HG02840 (cell line): ENCODE data around the gene GLT6D1.
"Not testable (repeated sequence)": the region's sequence is repeated elsewhere in the genome, so short reads cannot be mapped to it uniquely, and the experiment has no call there.

Experiments used
- ATAC-seq: cut with Tn5 transposase; IDR thresholded peaks from one replicate; pipeline ENCODE4 v1.9.1; 2021; ENCODE audit warnings: mild to moderate bottlenecking, moderate library complexity, moderate number of reproducible peaks; ENCODE audit not compliant: unreplicated experiment, low FRiP score

GLT6D1 gene, protein sequence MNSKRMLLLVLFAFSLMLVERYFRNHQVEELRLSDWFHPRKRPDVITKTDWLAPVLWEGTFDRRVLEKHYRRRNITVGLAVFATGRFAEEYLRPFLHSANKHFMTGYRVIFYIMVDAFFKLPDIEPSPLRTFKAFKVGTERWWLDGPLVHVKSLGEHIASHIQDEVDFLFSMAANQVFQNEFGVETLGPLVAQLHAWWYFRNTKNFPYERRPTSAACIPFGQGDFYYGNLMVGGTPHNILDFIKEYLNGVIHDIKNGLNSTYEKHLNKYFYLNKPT

DNA sequence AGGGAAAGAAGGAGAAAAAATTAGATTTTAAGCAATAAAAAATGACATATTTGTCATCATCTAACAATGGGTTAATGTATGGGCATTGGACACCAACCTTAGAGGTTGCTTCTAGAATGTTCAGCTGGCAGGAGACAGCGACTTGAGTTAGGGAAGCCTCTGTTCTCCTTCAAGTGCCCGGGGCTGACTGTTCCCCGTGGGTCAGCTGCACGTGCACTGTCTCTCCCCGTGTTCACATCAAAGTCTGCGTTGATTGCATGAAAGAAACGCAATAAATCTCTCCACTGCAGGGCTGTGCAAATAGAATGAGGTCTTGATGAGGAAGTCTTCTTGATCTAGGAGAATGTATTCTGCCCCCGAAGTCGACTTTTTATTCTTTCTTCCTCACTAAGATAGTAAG, at the start of gene GLT6D1:
GLT6D1 (minus strand) TSS at position 345 of the 400 bp plus-strand sequence. CDS start 353 bp downstream, outside the sequence.
- no peak for ATAC-seq

DNA sequence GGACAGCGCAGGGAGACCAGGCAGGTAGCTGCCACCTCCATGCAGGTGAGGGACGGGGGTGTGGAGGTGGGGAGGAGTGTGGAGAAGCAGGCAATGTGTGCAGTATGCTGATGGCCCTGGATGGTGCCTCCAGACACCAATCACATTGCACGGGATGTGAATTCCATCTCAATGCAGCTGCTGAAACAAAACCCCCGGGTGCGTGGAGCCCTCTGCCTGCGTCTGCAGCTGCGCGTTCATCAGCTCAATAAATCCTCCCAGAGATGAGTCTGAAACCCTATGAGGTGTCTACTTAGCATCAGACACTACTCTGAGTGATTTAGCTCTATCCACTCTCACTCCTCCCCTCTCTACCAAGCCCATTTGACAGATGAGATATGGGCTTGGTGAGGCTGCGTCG, 49.7 kb upstream of the GLT6D1 start:
- ATAC-seq = no peak

DNA sequence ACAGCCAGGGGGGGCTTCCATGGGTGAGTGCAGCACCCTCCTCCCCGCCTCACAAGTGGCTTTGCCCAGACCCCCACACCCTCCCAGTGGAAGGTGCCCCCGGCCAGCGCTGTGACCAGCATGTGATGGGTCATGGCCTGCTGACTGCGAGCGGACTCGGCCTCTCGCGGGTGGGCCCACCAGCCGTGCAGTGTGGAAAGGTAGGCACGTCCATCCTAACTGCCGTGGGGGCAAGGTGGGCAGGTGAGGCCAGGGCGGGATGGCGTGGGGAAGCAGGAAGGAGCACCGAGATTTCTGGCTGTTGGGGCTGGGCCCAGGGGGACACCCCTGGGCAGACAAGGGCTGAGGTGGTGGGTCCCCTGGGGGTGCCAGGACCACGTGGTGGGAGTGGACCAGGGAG, 47.9 kb upstream of the GLT6D1 start:
- no peak for ATAC-seq

GRCh38 chr9:135684691-135685090, 45.4 kb upstream of the GLT6D1 start:
- ATAC-seq = no peak

DNA sequence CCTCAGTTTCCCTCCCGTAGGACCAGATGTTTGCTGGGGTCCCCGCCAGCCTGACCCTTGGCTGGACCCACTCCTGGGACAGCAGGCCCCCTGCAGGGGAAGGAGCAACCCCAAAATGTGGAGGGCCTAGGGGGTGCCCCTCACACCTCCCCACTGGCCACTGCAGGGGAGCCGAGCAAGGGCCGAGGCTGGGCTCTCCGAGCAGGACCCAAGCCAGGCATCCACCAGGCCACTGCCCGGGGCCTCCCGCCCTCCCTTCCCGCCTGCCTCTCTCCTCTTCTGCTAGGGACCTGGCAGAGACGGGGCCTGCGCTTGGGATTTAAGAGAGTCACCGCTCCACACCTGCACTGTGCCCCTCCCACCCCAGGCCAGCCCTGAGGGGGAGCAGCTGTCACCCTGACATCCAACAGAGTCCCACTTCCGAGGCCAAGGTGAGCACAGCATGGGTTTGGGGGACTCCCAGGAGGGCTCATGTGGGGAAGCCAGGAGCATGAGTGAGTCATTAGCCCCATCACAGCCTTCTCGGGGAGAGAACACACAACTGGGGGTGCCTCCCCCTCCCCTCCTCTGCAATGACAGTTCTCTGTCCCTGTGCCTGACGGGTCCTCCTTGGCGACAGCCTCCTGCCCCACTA, 44.2 kb upstream of the GLT6D1 start:
- ATAC-seq = no peak

DNA sequence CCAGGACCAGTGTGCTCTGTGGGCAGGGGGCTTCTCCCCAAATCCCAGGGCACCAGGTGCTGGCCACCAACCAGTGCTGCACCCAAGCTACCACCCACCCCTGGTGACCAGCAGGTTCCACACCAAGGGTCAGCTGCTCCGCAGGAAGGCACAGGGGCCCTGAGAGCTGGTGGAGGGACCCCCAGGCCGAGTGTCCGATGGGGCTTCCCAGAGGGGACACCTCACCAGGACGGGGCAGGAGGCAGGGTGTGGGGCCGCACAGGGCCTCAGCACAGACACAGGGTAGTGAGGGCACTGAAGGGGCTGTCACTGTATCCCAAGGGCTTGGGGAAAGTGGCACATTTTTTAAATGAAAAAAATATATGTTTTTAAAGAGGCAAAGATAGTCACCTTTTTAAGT, 41.8 kb upstream of the GLT6D1 start:
- ATAC-seq = no peak

DNA sequence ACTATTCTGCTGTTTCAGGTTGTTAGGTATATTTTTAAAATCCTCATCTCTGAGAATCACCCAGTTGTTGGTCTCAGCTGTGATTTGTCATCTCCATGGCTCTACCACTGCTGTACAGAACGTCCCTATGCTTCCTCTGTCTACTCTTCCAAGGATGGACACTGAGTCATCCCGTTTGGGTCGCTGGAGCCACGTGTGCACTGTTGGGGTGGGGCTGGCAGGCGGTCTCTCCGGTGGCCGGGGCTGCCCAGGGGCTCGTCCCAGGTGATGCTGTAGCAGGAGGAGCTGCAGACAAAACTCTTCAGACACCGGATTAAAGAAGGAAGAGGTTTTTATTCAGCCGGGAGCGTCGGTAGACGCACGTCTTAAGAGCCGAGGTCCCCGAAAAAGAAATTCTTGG, 40.7 kb upstream of the GLT6D1 start:
- no peak for ATAC-seq

- no peak for ATAC-seq
These were observed 39.1 kb upstream of the GLT6D1 start for GRCh38 chr9:135678236-135679017.

GRCh38 chr9:135677641-135678168, 38.4 kb upstream of the GLT6D1 start:
- no peak for ATAC-seq

GRCh38 chr9:135676891-135677290, 37.6 kb upstream of the GLT6D1 start:
- ATAC-seq = no peak

DNA sequence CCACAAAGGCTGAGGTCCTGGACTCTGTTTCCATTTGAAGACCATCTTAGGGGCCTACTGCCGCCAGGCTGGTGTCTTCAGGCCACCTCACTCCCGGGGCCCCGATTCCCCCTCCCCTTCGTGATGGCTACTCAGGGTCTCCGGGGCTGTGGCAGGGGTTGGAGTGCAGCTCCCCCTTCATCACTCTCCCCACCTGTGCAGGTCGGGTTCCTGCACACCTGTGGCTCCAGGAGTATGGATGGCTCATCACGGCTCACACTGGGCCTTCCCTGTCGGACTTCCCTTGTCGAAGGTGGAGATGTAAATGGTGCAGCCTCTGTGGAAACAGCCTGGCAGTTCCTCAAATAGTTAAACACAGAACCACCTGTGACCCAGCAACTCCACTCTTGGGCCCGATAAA, 35.6 kb upstream of the GLT6D1 start:
- no peak for ATAC-seq

GRCh38 chr9:135673941-135674340, 34.6 kb upstream of the GLT6D1 start:
- no peak for ATAC-seq

- ATAC-seq = not testable (repeated sequence)
These were observed 33.4 kb upstream of the GLT6D1 start for GRCh38 chr9:135672786-135673185.

GRCh38 chr9:135671591-135672041, 32.3 kb upstream of the GLT6D1 start:
- no peak for ATAC-seq

GRCh38 chr9:135670721-135671590, 31.6 kb upstream of the GLT6D1 start:
- ATAC-seq = no peak

DNA sequence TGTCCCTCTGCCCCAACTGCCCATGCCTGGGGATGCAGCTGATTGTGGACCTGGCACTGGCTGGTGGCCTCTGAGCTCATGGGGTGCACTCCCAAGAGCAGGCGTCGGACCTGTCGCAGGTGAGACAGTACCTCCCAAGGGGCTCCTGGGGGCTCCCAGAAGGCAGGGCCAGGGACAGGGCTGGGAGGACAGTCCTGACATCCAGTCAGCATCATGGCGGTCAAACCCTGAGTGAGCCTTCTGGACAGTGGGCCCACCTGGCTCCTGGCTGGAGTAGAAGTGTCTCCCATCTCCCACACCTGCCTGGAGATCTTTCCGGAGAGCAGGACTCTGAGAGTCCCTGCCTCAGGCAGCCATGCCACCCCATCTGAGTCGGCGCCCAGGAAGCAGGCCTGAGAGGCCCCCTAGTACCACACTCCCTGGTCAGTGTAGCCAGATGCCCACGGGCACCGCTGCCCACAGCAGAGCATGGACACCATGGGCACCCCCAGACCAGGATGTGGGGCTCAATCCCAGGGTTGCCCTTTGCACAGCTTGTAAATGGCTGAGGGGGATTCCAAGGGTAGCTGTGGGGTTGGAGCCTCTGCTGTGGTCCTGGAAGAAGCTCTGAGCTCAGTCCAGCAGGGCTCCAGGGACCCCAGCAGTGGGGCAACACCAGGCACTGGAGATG, 30.4 kb upstream of the GLT6D1 start:
- no peak for ATAC-seq

GRCh38 chr9:135669018-135669417, 29.7 kb upstream of the GLT6D1 start:
- not testable (repeated sequence) for ATAC-seq

DNA sequence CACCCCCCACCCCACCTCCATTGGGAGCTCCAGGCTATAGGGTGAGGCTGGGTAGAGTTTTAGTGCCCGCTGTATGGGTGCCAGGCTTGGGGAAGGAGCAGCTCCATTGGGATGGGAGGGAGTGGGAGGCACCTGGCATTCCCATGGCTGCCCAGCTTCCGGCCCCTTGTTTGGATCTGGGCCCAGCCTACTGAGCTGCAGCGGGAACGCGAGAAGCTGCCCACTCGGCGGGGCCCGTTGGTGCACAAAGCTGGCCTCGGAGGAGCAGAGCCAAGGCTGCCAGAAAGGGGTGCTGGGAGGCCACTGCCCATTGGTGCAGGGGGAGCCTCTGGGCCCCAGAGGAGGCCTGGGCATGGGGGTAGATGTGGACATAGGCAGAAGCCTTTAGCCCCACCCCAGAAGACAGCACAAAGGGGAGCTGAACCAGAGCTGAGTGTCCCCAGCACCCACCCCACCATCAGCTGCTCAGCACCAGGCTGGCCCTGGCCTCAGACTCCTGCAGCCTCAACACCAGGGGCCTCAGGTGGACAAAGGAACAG, 28.2 kb upstream of the GLT6D1 start:
- ATAC-seq = no peak
